T-helper 9 cell (primary cell): ENCODE data around the gene CELSR2.
A peak's percentile ranks its signal among the peaks of the same experiment; 100 is the strongest.

Source experiments
- DNase-seq: peaks from one replicate; pipeline ENCODE4 v3.0.0-alpha.2; 2020

CELSR2 gene

GRCh38 chr1:109252893-109253802 is 3.8 kb downstream of the CELSR2 start:
- no peak for DNase-seq

- DNase-seq: no peak
Observed at GRCh38 chr1:109253803-109254620, 4.7 kb downstream of the CELSR2 start.

GRCh38 chr1:109254621-109255096 is 5.3 kb downstream of the CELSR2 start:
- DNase-seq: no peak

GRCh38 chr1:109255097-109255651 is 5.8 kb downstream of the CELSR2 start:
- DNase-seq: no peak

GRCh38 chr1:109255678-109256077 is 6.3 kb downstream of the CELSR2 start:
- DNase-seq: no peak

GRCh38 chr1:109256085-109256484 is 6.7 kb downstream of the CELSR2 start:
- no peak for DNase-seq

- DNase-seq: no peak
Observed at GRCh38 chr1:109256971-109257681, 7.8 kb downstream of the CELSR2 start.

GRCh38 chr1:109257682-109258421 is 8.5 kb downstream of the CELSR2 start:
- DNase-seq: no peak

- no peak for DNase-seq
Observed at GRCh38 chr1:109258481-109259466, 9.4 kb downstream of the CELSR2 start.

- no peak for DNase-seq
Observed at GRCh38 chr1:109259674-109260557, 10.6 kb downstream of the CELSR2 start.

GRCh38 chr1:109261006-109261405 is 11.7 kb downstream of the CELSR2 start:
- DNase-seq: no peak

- no peak for DNase-seq
Observed at GRCh38 chr1:109261578-109261977, 12.2 kb downstream of the CELSR2 start.

GRCh38 chr1:109262231-109263055 is 13.1 kb downstream of the CELSR2 start:
- no peak for DNase-seq

- no peak for DNase-seq
Observed at GRCh38 chr1:109263234-109263596, 13.9 kb downstream of the CELSR2 start.

GRCh38 chr1:109263597-109264378 is 14.4 kb downstream of the CELSR2 start:
- peak; percentile 73 for DNase-seq

GRCh38 chr1:109264379-109264755 is 15.0 kb downstream of the CELSR2 start:
- no peak for DNase-seq

GRCh38 chr1:109265016-109265415 is 15.7 kb downstream of the CELSR2 start:
- no peak for DNase-seq
